ENCODE measurements around the gene GRM7. TPM values are rescaled to one million over a fixed set of nuclear protein-coding genes. Genes with fewer than 3 reads are reported as not detected.

The GRM7 gene
- total RNA-seq, 1 experiment from 2014 or later = not detected

GRCh38 chr3:7752005-7752404, 891.1 kb downstream of the GRM7 start:
- TF ChIP-seq EZH2 (IDR thresholded peaks at IDR 0.05; ENCODE audit: borderline replicate concordance, low read depth, low read length, poor library complexity, severe bottlenecking) (no peak), CTCF (conservative IDR thresholded peaks at IDR 0.05; ENCODE audit: low read depth, low read length) (no peak)
- Histone ChIP-seq H3K36me3 (ENCODE audit: insufficient read depth, low read length, poor library complexity, severe bottlenecking) (no peaks in the 10 kb centered on the region), H3K4me1 (ENCODE audit: insufficient read depth, low read length, poor library complexity, severe bottlenecking) (no peaks in the 10 kb centered on the region), H3K27me3 (replicated peaks; ENCODE audit: insufficient read depth, low read depth, low read length, poor library complexity) (no peaks in the 10 kb centered on the region), H3K27ac (ENCODE audit: low read depth, low read length, poor library complexity, severe bottlenecking) (no peak overlapping the region), H3K4me3 (ENCODE audit: low read depth, low read length, poor library complexity, severe bottlenecking) (no peak overlapping the region), H3K9me3 (ENCODE audit: low read depth, low read length, poor library complexity, severe bottlenecking) (no peaks in the 10 kb centered on the region)
- POLR2A ChIA-PET (ENCODE audit: low non-redundant PET) = no interaction called here
- no peak for DNase-seq (ENCODE audit: low spot score)
- no TSS peak for BruUV-seq (replicated peaks)
- intact Hi-C loops (cut with micrococcal nuclease; ENCODE audit: unreplicated experiment) = no loop called here
- CTCF ChIA-PET = no interaction called here

- POLR2A ChIA-PET (ENCODE audit: low non-redundant PET) = no interaction called here
- Histone ChIP-seq H3K9me3 (ENCODE audit: low read depth, low read length, poor library complexity, severe bottlenecking) (no peaks in the 10 kb centered on the region), H3K4me3 (ENCODE audit: low read depth, low read length, poor library complexity, severe bottlenecking) (no peak overlapping the region), H3K36me3 (ENCODE audit: insufficient read depth, low read length, poor library complexity, severe bottlenecking) (no peaks in the 10 kb centered on the region), H3K27ac (ENCODE audit: low read depth, low read length, poor library complexity, severe bottlenecking) (no peak overlapping the region), H3K4me1 (ENCODE audit: insufficient read depth, low read length, poor library complexity, severe bottlenecking) (no peaks in the 10 kb centered on the region), H3K27me3 (replicated peaks; ENCODE audit: insufficient read depth, low read depth, low read length, poor library complexity) (no peaks in the 10 kb centered on the region)
- CTCF ChIA-PET = no interaction called here
- intact Hi-C loops (cut with micrococcal nuclease; ENCODE audit: unreplicated experiment) = no loop called here
- TF ChIP-seq EZH2 (IDR thresholded peaks at IDR 0.05; ENCODE audit: borderline replicate concordance, low read depth, low read length, poor library complexity, severe bottlenecking) (no peak), CTCF (conservative IDR thresholded peaks at IDR 0.05; ENCODE audit: low read depth, low read length) (no peak)
- no TSS peak for BruUV-seq (replicated peaks)
- DNase-seq (ENCODE audit: low spot score) = no peak
Measured at GRCh38 chr3:7754653-7755441, 893.9 kb downstream of the GRM7 start.

GRCh38 chr3:7759630-7760029, 898.7 kb downstream of the GRM7 start:
- TF ChIP-seq CTCF (conservative IDR thresholded peaks at IDR 0.05; ENCODE audit: low read depth, low read length) = no peak
- no peak for TF ChIP-seq EZH2 (IDR thresholded peaks at IDR 0.05; ENCODE audit: borderline replicate concordance, low read depth, low read length, poor library complexity, severe bottlenecking)

More at GRCh38 chr3:7759630-7760029, 898.7 kb downstream of the GRM7 start:
- Histone ChIP-seq H3K27ac (ENCODE audit: low read depth, low read length, poor library complexity, severe bottlenecking) (no peak overlapping the region), H3K36me3 (ENCODE audit: insufficient read depth, low read length, poor library complexity, severe bottlenecking) (no peaks in the 10 kb centered on the region), H3K9me3 (ENCODE audit: low read depth, low read length, poor library complexity, severe bottlenecking) (no peaks in the 10 kb centered on the region), H3K4me3 (ENCODE audit: low read depth, low read length, poor library complexity, severe bottlenecking) (no peak overlapping the region), H3K4me1 (ENCODE audit: insufficient read depth, low read length, poor library complexity, severe bottlenecking) (no peaks in the 10 kb centered on the region), H3K27me3 (replicated peaks; ENCODE audit: insufficient read depth, low read depth, low read length, poor library complexity) (no peaks in the 10 kb centered on the region)
- CTCF ChIA-PET = no interaction called here
- intact Hi-C loops (cut with micrococcal nuclease; ENCODE audit: unreplicated experiment) = no loop called here
- no TSS peak for BruUV-seq (replicated peaks)
- POLR2A ChIA-PET (ENCODE audit: low non-redundant PET) = no interaction called here
- DNase-seq (ENCODE audit: low spot score) = no peak

Data from A673 (cell line).